Neuronal stem cell (in vitro differentiated cells): ENCODE results near the gene MYO5A.

Experiments used
- DNase-seq: peaks from one replicate; pipeline ENCODE4 v3.0.0-alpha.2; 2013; ENCODE audit warnings: low spot score
- H2AFZ ChIP-seq: one replicate; pipeline ENCODE4 v1.6.1; 2013; ENCODE audit warnings: mild to moderate bottlenecking, low read length, inconsistent platforms
- H2AK5ac ChIP-seq: 2 replicates; pipeline ENCODE4 v1.6.1; 2013; ENCODE audit warnings: low read depth, mild to moderate bottlenecking, inconsistent platforms, low read length, moderate library complexity, mixed read lengths
- H2BK120ac ChIP-seq: 2 replicates; pipeline ENCODE4 v1.6.1; 2013; ENCODE audit warnings: low read depth, mild to moderate bottlenecking, inconsistent platforms, low read length, moderate library complexity, mixed read lengths
- H2BK12ac ChIP-seq: one replicate; pipeline ENCODE4 v1.6.1; 2013; ENCODE audit warnings: low read length, inconsistent platforms
- H2BK15ac ChIP-seq: 2 replicates; pipeline ENCODE4 v1.6.1; 2013; ENCODE audit warnings: mild to moderate bottlenecking, low read length, inconsistent platforms, mixed read lengths
- H2BK5ac ChIP-seq: one replicate; pipeline ENCODE4 v1.6.1; 2013; ENCODE audit warnings: inconsistent platforms, mild to moderate bottlenecking, low read length, moderate library complexity
- H3K14ac ChIP-seq: one replicate; pipeline ENCODE4 v1.6.1; 2013; ENCODE audit warnings: low read length, inconsistent platforms
- H3K18ac ChIP-seq: 2 replicates; pipeline ENCODE4 v1.6.1; 2013; ENCODE audit warnings: low read length, inconsistent platforms
- H3K23ac ChIP-seq: 2 replicates; pipeline ENCODE4 v1.6.1; 2013; ENCODE audit warnings: low read depth, mild to moderate bottlenecking, mixed read lengths, low read length, inconsistent platforms; ENCODE audit not compliant: poor library complexity
- H3K27ac ChIP-seq: replicated peaks from 3 replicates; pipeline ENCODE4 v1.5.1; 2013; ENCODE audit warnings: low read length, inconsistent platforms
- H3K27me3 ChIP-seq, 3 experiments: 2 replicates each; pipeline ENCODE4 v1.6.1; 2013; ENCODE audit warnings: low read length in 3 of 3, mild to moderate bottlenecking in 2 of 3, inconsistent platforms in 1 of 3, low read depth in 1 of 3, mixed read lengths in 1 of 3, moderate library complexity in 1 of 3; ENCODE audit not compliant: control insufficient read depth in 3 of 3, insufficient read depth in 3 of 3
- H3K36me3 ChIP-seq, 2 donors: replicated peaks in 1 of 2; 2 replicates each; pipeline ENCODE4 v1.6.1; 2013; ENCODE audit warnings: low read length in 2 of 2; ENCODE audit not compliant: control insufficient read depth in 2 of 2, insufficient read depth in 2 of 2
- H3K4ac ChIP-seq: 2 replicates; pipeline ENCODE4 v1.6.1; 2013; ENCODE audit warnings: inconsistent platforms, mild to moderate bottlenecking, low read length, moderate library complexity
- H3K4me1 ChIP-seq, 2 donors: 1 replicate in 1 of 2; 2 replicates in 1 of 2; pipeline ENCODE4 v1.6.1; 2013; ENCODE audit warnings: low read length in 2 of 2, low read depth in 1 of 2; ENCODE audit not compliant: control insufficient read depth in 2 of 2, insufficient read depth in 1 of 2
- H3K4me2 ChIP-seq: one replicate; pipeline ENCODE4 v1.6.1; 2013; ENCODE audit warnings: mild to moderate bottlenecking, low read length, inconsistent platforms; ENCODE audit not compliant: insufficient read depth, poor library complexity, severe bottlenecking
- H3K4me3 ChIP-seq, 2 donors: 2 replicates each; pipeline ENCODE4 v1.5.1; 2013; ENCODE audit warnings: low read length in 2 of 2, mild to moderate bottlenecking in 2 of 2, inconsistent platforms in 1 of 2, moderate library complexity in 1 of 2
- H3K79me1 ChIP-seq: one replicate; pipeline ENCODE4 v1.6.1; 2013; ENCODE audit warnings: low read depth, mild to moderate bottlenecking, inconsistent platforms, low read length, moderate library complexity
- H3K9ac ChIP-seq: one replicate; pipeline ENCODE4 v1.6.1; 2013; ENCODE audit warnings: mild to moderate bottlenecking, low read depth, low read length, inconsistent platforms; ENCODE audit not compliant: poor library complexity
- H3K9me3 ChIP-seq, 2 donors: replicated peaks in 1 of 2; 2 replicates each; pipeline versions ENCODE3 to v1.6.1; 2013; ENCODE audit warnings: low read length in 2 of 2, mild to moderate bottlenecking in 2 of 2, inconsistent platforms in 1 of 2, low read depth in 1 of 2, mixed read lengths in 1 of 2, moderate library complexity in 1 of 2; ENCODE audit not compliant: control insufficient read depth in 2 of 2, insufficient read depth in 1 of 2
- H4K8ac ChIP-seq: one replicate; pipeline ENCODE4 v1.6.1; 2013; ENCODE audit warnings: low read depth, mild to moderate bottlenecking, inconsistent platforms, low read length, moderate library complexity
- H4K91ac ChIP-seq: one replicate; pipeline ENCODE4 v1.6.1; 2013; ENCODE audit warnings: low read length, low read depth, mild to moderate bottlenecking, inconsistent platforms; ENCODE audit not compliant: poor library complexity
- WGBS, 2 donors: extraction: QIAGEN DNeasy Blood & Tissue Kit; methylation state at CpG; one replicate each; pipeline ENCODE4 v1.1.7; 2013; ENCODE audit warnings: missing lambda C conversion rate in 2 of 2, mixed read lengths in 1 of 2; ENCODE audit not compliant: insufficient read length in 2 of 2, insufficient replicate concordance in 1 of 2; ENCODE audit errors: extremely low coverage in 2 of 2; 5-methylcytosine and 5-hydroxymethylcytosine counted together

The MYO5A gene

DNA sequence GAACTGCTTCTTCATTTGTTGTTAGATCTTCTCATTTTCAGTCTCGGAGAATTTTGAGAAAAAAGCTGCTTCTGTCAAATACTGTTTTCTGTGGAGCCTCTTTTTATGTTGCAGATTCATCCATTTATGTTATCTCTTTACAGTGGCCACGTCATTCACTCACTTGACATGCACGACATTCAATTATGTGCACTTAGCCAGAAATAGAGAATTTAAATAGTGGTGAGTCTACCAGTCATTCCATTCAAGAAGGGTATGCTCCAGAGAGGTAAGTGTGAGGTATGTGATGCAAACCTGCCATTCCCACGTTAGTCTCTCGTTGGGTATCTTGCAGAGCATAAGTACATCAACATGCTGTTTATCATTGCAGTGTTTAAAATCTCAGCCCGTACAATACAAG is 30.3 kb upstream of the MYO5A start:
- Histone ChIP-seq H3K36me3 (peaks cover 3 to 81% of the 10 kb centered on the region in 2 donors), H4K91ac (no peak overlapping the region), H3K9me3 (peaks cover 0 to 22% of the 10 kb centered on the region in 2 donors), H3K4me1 (no peaks in the 10 kb centered on the region), H4K8ac (no peak overlapping the region), H3K23ac (no peak overlapping the region), H3K9ac (no peak overlapping the region), H3K27me3 (no peaks in the 10 kb centered on the region), H3K18ac (no peak overlapping the region), H2BK12ac (no peak overlapping the region), H2BK120ac (no peak overlapping the region), H3K27ac (no peak overlapping the region), H3K4ac (no peak overlapping the region), H3K14ac (no peak overlapping the region), H2BK5ac (no peak overlapping the region), H2AK5ac (no peak overlapping the region), H3K4me2 (no peak overlapping the region), H3K4me3 (no peak overlapping the region), H2AFZ (no peak overlapping the region), H3K79me1 (peaks cover under 1% of the 10 kb centered on the region), H2BK15ac (no peak overlapping the region)
- WGBS, 2 donors, result no CpG with 5 or more reads among the region's 6 CpGs
- no peak for DNase-seq

DNA sequence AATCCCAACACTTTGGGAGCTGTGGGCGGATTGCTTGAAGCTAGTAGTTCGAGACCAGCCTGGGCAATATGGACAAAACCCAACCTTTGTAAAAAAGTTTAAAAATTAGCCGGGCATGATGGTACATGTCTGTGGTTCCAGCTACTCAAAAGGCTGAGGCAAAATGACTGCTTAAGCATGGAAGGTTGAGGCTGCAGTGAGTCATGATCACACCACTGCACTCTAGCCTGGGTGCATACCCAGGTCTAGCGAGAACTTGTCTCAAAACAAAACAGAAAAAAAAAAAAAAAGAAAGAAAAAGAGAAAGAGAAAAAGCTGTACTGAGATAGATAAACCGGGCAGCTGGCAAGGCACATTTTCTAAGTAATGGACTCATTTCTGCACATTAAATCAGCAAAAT is 29.5 kb upstream of the MYO5A start:
- Histone ChIP-seq H2BK5ac (no peak overlapping the region), H2AK5ac (no peak overlapping the region), H3K27me3 (no peaks in the 10 kb centered on the region), H3K36me3 (peaks cover 5 to 81% of the 10 kb centered on the region in 2 donors), H4K91ac (no peak overlapping the region), H3K4ac (no peak overlapping the region), H3K14ac (no peak overlapping the region), H3K27ac (no peak overlapping the region), H3K4me3 (no peak overlapping the region), H3K18ac (no peak overlapping the region), H4K8ac (no peak overlapping the region), H3K4me1 (no peaks in the 10 kb centered on the region), H2BK12ac (no peak overlapping the region), H3K23ac (no peak overlapping the region), H2AFZ (no peak overlapping the region), H3K9ac (no peak overlapping the region), H3K79me1 (no peaks in the 10 kb centered on the region), H3K4me2 (no peak overlapping the region), H2BK120ac (no peak overlapping the region), H3K9me3 (peaks cover 0 to 14% of the 10 kb centered on the region in 2 donors), H2BK15ac (no peak overlapping the region)
- DNase-seq, result no peak
- WGBS, 2 donors, result no CpG with 5 or more reads among the region's 5 CpGs

DNA sequence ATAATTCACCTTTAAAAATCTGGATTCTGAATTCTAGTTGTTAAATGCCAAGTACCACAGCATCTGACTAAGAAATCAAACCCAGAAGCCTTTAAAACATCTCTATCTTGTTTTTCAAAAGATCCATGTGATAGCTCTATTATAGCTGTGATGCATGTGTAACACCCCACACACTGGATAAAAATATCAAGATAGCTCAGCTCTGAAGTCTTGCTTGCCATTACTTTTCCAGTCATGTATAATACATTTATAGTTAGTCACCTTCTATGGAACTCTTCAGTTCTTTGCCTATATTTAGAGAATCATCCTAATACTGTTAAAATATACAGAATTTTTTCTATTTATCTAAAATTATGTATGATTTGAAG is 28.6 kb upstream of the MYO5A start:
- H3K4me3 ChIP-seq, result no peak overlapping the region
- no peak for DNase-seq
- no peak overlapping the region for H2BK12ac ChIP-seq
- H3K4me2 ChIP-seq, result no peak overlapping the region
- H3K23ac ChIP-seq, result no peak overlapping the region
- no peaks in the 10 kb centered on the region for H3K79me1 ChIP-seq
- H3K4ac ChIP-seq, result no peak overlapping the region
- H3K9ac ChIP-seq, result no peak overlapping the region
- H2BK5ac ChIP-seq, result no peak overlapping the region
- no peak overlapping the region for H3K18ac ChIP-seq
- no peak overlapping the region for H3K14ac ChIP-seq
- H2BK15ac ChIP-seq, result no peak overlapping the region
- no peak overlapping the region for H4K8ac ChIP-seq
- H2AFZ ChIP-seq, result no peak overlapping the region
- H2AK5ac ChIP-seq, result no peak overlapping the region
- H3K4me1 ChIP-seq, result no peaks in the 10 kb centered on the region
- peaks cover 6 to 85% of the 10 kb centered on the region in 2 donors for H3K36me3 ChIP-seq
- H2BK120ac ChIP-seq, result no peak overlapping the region
- H3K9me3 ChIP-seq, result peaks cover 0 to 12% of the 10 kb centered on the region in 2 donors
- no peak overlapping the region for H4K91ac ChIP-seq
- H3K27ac ChIP-seq, result no peak overlapping the region
- no peaks in the 10 kb centered on the region for H3K27me3 ChIP-seq

- DNase-seq, result no peak
- Histone ChIP-seq H3K9ac (no peak overlapping the region), H2BK12ac (no peak overlapping the region), H3K79me1 (no peaks in the 10 kb centered on the region), H3K4me3 (no peak overlapping the region), H3K36me3 (peaks cover 10 to 90% of the 10 kb centered on the region in 2 donors), H3K27ac (no peak overlapping the region), H3K18ac (no peak overlapping the region), H3K9me3 (peaks cover 0 to 12% of the 10 kb centered on the region in 2 donors), H3K23ac (no peak overlapping the region), H3K4ac (no peak overlapping the region), H3K27me3 (no peaks in the 10 kb centered on the region), H3K4me2 (no peak overlapping the region), H4K8ac (no peak overlapping the region), H2BK5ac (no peak overlapping the region), H2AK5ac (no peak overlapping the region), H4K91ac (no peak overlapping the region), H3K14ac (no peak overlapping the region), H2BK120ac (no peak overlapping the region), H3K4me1 (no peaks in the 10 kb centered on the region), H2AFZ (no peak overlapping the region), H2BK15ac (no peak overlapping the region)
- WGBS, 2 donors, result no CpG with 5 or more reads among the region's 3 CpGs
Observed at GRCh38 chr15:52556524-52557273, 28.0 kb upstream of the MYO5A start.
